OCI-LY1 (cell line): ENCODE data around the gene COMP.
A peak's percentile ranks its signal among the peaks of the same experiment; 100 is the strongest.

Experiments used
- H2AFZ ChIP-seq: fragments of 200-600 bp; sonication (generic), shearing (Covaris generic); 2 replicates; pipeline ENCODE4 v1.6.0; 2014; ENCODE audit warnings: antibody characterized with exemption, mild to moderate bottlenecking, low read length
- H3F3A ChIP-seq: fragments of 200-600 bp; sonication (generic), shearing (Covaris generic); 2 replicates; pipeline ENCODE4 v1.6.0; 2014; ENCODE audit warnings: mild to moderate bottlenecking, antibody characterized with exemption, low read length, moderate library complexity; ENCODE audit not compliant: insufficient read depth
- H3K27ac ChIP-seq: fragments of 200-600 bp; sonication (generic); 2 replicates; pipeline ENCODE4 v1.5.1; 2014; ENCODE audit warnings: low read length, mixed run types, mild to moderate bottlenecking, low read depth; ENCODE audit not compliant: poor library complexity, severe bottlenecking
- H3K27me3 ChIP-seq: fragments of 200-600 bp; sonication (generic); 2 replicates; pipeline ENCODE4 v1.6.0; 2014; ENCODE audit warnings: antibody characterized with exemption, mild to moderate bottlenecking, low read length, moderate library complexity; ENCODE audit not compliant: insufficient read depth
- H3K36me3 ChIP-seq: fragments of 200-600 bp; sonication (generic); 2 replicates; pipeline ENCODE4 v1.6.1; 2014; ENCODE audit warnings: mild to moderate bottlenecking, antibody characterized with exemption, low read length, moderate library complexity, mixed read lengths; ENCODE audit not compliant: insufficient read depth
- H3K4me1 ChIP-seq: fragments of 200-600 bp; sonication (generic); 2 replicates; pipeline ENCODE4 v1.5.1; 2014; ENCODE audit warnings: mild to moderate bottlenecking, low read length, moderate library complexity; ENCODE audit not compliant: insufficient read depth, severe bottlenecking
- H3K4me2 ChIP-seq: fragments of 200-600 bp; sonication (generic), shearing (Covaris generic); 2 replicates; pipeline ENCODE4 v1.6.1; 2014; ENCODE audit warnings: low read length
- H3K4me3 ChIP-seq: fragments of 200-600 bp; sonication (generic); 2 replicates; pipeline ENCODE4 v1.5.1; 2014; ENCODE audit warnings: low read length, low read depth, mild to moderate bottlenecking, mixed read lengths; ENCODE audit not compliant: poor library complexity, severe bottlenecking
- H3K79me2 ChIP-seq: fragments of 200-600 bp; shearing (Covaris generic); 2 replicates; pipeline ENCODE4 v1.6.1; 2016; ENCODE audit warnings: mixed run types, low read length, mixed read lengths; ENCODE audit not compliant: insufficient read depth
- H3K9ac ChIP-seq: fragments of 200-600 bp; sonication (generic), shearing (Covaris generic); 2 replicates; pipeline ENCODE4 v1.6.1; 2014; ENCODE audit warnings: mild to moderate bottlenecking, low read length, mixed read lengths
- H3K9me2 ChIP-seq: fragments of 200-600 bp; sonication (generic), shearing (Covaris generic); 2 replicates; pipeline ENCODE4 v1.6.1; 2014; ENCODE audit warnings: low read depth, mild to moderate bottlenecking, low read length, mixed read lengths
- H3K9me3 ChIP-seq: fragments of 200-600 bp; shearing (Covaris generic); 2 replicates; pipeline ENCODE4 v1.6.1; 2014; ENCODE audit warnings: low read length, mixed read lengths
- H4K20me1 ChIP-seq: fragments of 200-600 bp; sonication (generic), shearing (Covaris generic); 2 replicates; pipeline ENCODE4 v1.6.0; 2016; ENCODE audit warnings: mild to moderate bottlenecking, low read length; ENCODE audit not compliant: insufficient read depth
- EZH2 ChIP-seq: fragments of 200-600 bp; sonication (generic), shearing (Covaris generic); IDR thresholded peaks from 2 replicates; pipeline ENCODE4 v1.8.0; 2017; ENCODE audit warnings: borderline replicate concordance, mixed run types, mild to moderate bottlenecking, antibody characterized with exemption, low read length, moderate library complexity, mixed read lengths
- TF ChIP-seq, protein P1 (sequence below): fragments of 200-600 bp; sonication (generic), shearing (Covaris generic); IDR thresholded peaks from 2 replicates; pipeline ENCODE4 v1.5.1; 2017; ENCODE audit warnings: mild to moderate bottlenecking, antibody characterized with exemption, low read length, moderate library complexity, mixed read lengths

COMP gene

DNA sequence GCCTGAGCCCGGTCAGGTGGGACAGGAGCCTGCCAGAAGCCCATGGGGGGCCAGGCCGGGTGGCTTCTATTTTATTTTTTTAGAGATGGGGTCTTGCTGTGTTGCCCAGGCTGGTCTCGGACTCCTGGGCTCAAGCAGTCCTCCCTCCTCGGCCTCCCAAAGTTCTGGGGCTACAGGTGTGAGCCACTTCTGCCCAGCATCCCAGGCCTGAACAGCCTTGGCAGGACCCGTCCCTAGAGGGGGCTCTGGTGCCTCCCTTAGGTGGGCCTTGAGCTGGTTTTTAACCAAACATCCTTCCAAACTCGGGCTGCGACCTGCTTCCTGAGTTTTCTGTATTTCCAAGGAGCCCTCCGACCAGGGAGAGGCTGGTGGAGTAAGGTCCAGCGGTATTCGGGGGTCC, 10.5 kb downstream of the COMP start:
- no peaks in the 10 kb centered on the region for H3K79me2 ChIP-seq
- H3K4me2 ChIP-seq: no peak overlapping the region
- no peaks in the 10 kb centered on the region for H3K9me2 ChIP-seq
- no peak overlapping the region for H3K27ac ChIP-seq
- no peaks in the 10 kb centered on the region for H3F3A ChIP-seq
- no peak overlapping the region for H2AFZ ChIP-seq
- H3K4me3 ChIP-seq: no peak overlapping the region
- no peaks in the 10 kb centered on the region for H4K20me1 ChIP-seq
- no peaks in the 10 kb centered on the region for H3K9me3 ChIP-seq
- H3K4me1 ChIP-seq: no peaks in the 10 kb centered on the region
- H3K27me3 ChIP-seq: peaks cover 18% of the 10 kb centered on the region
- TF ChIP-seq EZH2: no peak
- TF ChIP-seq, protein P1, sequence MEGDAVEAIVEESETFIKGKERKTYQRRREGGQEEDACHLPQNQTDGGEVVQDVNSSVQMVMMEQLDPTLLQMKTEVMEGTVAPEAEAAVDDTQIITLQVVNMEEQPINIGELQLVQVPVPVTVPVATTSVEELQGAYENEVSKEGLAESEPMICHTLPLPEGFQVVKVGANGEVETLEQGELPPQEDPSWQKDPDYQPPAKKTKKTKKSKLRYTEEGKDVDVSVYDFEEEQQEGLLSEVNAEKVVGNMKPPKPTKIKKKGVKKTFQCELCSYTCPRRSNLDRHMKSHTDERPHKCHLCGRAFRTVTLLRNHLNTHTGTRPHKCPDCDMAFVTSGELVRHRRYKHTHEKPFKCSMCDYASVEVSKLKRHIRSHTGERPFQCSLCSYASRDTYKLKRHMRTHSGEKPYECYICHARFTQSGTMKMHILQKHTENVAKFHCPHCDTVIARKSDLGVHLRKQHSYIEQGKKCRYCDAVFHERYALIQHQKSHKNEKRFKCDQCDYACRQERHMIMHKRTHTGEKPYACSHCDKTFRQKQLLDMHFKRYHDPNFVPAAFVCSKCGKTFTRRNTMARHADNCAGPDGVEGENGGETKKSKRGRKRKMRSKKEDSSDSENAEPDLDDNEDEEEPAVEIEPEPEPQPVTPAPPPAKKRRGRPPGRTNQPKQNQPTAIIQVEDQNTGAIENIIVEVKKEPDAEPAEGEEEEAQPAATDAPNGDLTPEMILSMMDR: peak; percentile 45
- H3K36me3 ChIP-seq: no peaks in the 10 kb centered on the region
- no peak overlapping the region for H3K9ac ChIP-seq

DNA sequence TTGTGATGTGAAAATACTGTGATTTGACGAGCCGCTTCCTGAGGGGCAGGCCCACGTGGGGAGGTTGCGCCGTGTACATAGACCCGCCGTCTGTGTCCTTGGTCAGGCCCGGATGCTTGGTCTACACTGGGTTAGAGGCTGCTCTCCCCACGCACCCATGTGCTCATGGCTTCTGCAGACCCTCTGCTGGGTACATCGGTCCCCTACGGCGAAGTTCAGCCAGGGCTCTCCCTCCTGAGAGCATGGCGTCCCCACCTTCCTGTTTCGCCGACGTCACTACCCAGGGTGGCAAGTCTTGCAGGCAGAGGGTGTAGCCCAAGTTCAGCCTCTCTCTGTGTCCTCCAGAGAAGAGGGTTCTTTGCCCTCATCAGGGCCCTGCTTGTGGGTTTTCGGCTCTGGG, 11.0 kb downstream of the COMP start:
- H3K27ac ChIP-seq: no peak overlapping the region
- no peak overlapping the region for H2AFZ ChIP-seq
- no peak overlapping the region for H3K9ac ChIP-seq
- TF ChIP-seq EZH2: no peak
- TF ChIP-seq, protein P1: no peak
- no peaks in the 10 kb centered on the region for H3K4me1 ChIP-seq
- H3K4me2 ChIP-seq: no peak overlapping the region
- H3F3A ChIP-seq: no peaks in the 10 kb centered on the region
- no peaks in the 10 kb centered on the region for H3K36me3 ChIP-seq
- H3K27me3 ChIP-seq: peaks cover 18% of the 10 kb centered on the region
- no peak overlapping the region for H3K4me3 ChIP-seq
- H4K20me1 ChIP-seq: no peaks in the 10 kb centered on the region
- no peaks in the 10 kb centered on the region for H3K9me2 ChIP-seq
- H3K9me3 ChIP-seq: no peaks in the 10 kb centered on the region
- no peaks in the 10 kb centered on the region for H3K79me2 ChIP-seq

DNA sequence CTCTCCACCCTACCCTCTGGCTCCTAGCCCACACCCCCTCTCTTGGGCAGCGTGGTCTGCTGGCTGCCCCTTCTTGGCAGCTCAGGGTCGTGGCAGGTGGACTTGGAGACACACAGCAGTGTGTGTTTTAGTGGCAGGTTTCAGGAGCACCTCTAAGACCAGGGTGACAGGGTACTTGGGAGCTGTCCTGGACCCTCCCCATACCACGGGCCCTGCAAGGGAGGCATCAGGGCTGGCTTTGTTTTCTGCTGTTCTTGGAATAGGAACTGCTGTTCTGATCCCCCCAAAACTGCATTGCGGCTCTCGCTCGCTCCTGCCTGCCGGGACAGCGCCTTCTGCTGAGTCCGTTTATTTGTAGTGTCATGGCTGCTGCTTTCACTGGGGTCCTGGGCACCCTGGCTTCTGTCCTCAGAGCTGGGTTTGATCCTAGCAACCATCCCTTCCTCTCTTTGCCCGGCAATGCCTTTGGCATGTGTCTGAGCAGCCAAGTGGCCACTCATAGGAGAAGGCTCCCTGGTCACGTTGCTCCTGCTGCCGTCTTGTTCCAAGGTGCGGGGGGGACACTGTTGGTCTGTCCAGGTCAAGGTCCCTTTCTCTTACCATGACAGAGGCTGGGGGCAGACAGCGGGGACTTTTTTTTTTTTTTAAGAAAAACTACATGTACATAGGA, 12.1 kb downstream of the COMP start:
- Histone ChIP-seq H3K9me2 (no peaks in the 10 kb centered on the region), H3K27ac (no peak overlapping the region), H4K20me1 (no peaks in the 10 kb centered on the region), H3K36me3 (no peaks in the 10 kb centered on the region), H3K9ac (no peak overlapping the region), H3K9me3 (no peaks in the 10 kb centered on the region), H3F3A (no peaks in the 10 kb centered on the region), H3K79me2 (no peaks in the 10 kb centered on the region), H2AFZ (no peak overlapping the region), H3K4me1 (no peaks in the 10 kb centered on the region), H3K4me2 (no peak overlapping the region), H3K4me3 (no peak overlapping the region), H3K27me3 (peaks cover 15% of the 10 kb centered on the region)
- TF ChIP-seq, protein P1: no peak
- TF ChIP-seq EZH2: no peak
